ENCODE measurements around the gene OGDH. TPM values are rescaled to one million over a fixed set of nuclear protein-coding genes. Genes with fewer than 3 reads are reported as not detected.
"Not testable (repeated sequence)": the region's sequence is repeated elsewhere in the genome, so short reads cannot be mapped to it uniquely, and the experiment has no call there.

OGDH gene
- total RNA-seq, 1 donor: 99.7 TPM

GRCh38 chr7:44694766-44695165, 88.3 kb downstream of the OGDH start:
- no peak for DNase-seq (ENCODE audit: low read depth)
- no peak overlapping the region for H3K4me3 ChIP-seq (ENCODE audit: low read depth, low read length)
- TF ChIP-seq CTCF (IDR thresholded peaks at IDR 0.05; ENCODE audit: insufficient read depth, low read depth, low read length): no peak

DNA sequence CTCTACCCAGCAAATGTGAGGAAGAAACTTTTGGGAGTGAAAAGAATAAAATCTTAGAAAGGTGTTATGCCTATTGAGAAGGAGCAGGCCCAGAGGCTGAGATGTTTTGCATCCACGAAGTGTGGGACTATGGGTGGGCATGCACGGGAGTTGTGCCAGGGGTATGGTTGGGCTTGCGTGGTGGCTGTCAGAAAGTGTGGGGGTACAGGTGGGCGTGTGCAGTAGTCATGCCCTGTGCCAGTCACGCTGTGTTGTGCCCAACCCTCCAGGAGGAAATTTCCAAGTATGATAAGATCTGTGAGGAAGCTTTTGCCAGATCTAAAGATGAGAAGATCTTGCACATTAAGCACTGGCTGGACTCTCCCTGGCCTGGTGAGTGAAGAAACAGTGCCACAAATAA, 89.3 kb downstream of the OGDH start:
- H3K4me3 ChIP-seq (ENCODE audit: low read depth, low read length): no peak overlapping the region
- no peak for DNase-seq (ENCODE audit: low read depth)
- TF ChIP-seq CTCF (IDR thresholded peaks at IDR 0.05; ENCODE audit: insufficient read depth, low read depth, low read length): no peak

- no peak for TF ChIP-seq CTCF (IDR thresholded peaks at IDR 0.05; ENCODE audit: insufficient read depth, low read depth, low read length)
Observed at GRCh38 chr7:44696728-44697127, 90.3 kb downstream of the OGDH start.

DNA sequence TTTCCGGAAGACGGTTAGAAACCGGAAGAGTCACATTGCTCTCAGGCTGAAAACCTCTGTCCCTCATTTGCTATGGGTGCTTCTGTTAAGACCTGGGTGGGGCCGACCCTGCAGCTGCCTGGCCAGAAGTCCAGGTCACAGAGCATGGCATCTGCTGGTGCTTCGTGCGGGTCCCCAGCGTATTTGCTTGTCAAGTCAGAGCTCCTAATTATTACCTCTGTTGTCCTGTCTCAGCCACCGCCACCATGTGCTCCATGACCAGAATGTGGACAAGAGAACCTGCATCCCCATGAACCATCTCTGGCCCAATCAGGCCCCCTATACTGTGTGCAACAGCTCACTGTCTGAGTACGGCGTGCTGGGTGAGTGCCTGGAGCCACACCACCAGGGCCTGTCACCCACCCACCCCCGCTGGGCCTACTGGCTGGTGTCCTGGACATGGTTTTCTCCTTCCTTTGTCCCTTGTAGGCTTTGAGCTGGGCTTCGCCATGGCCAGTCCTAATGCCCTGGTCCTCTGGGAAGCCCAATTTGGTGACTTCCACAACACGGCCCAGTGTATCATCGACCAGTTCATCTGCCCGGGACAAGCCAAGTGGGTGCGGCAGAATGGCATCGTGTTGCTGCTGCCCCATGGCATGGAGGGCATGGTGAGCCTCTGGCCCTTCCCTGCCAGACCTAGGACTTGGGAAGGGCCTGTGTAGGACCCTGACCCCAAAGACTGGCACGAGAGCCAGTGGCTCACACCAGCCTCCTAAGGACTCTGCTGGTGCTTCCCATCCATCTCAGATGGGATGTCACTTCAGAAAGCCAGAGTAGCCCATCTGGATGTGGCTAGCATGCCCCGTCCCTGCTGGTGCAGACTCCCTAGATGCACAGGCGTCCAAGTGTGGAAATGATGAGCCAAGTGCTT, 91.0 kb downstream of the OGDH start:
- TF ChIP-seq CTCF (IDR thresholded peaks at IDR 0.05; ENCODE audit: insufficient read depth, low read depth, low read length): no peak
- DNase-seq (ENCODE audit: low read depth): no peak
- H3K4me3 ChIP-seq (ENCODE audit: low read depth, low read length): no peak overlapping the region

More at GRCh38 chr7:44696728-44697127, 90.3 kb downstream of the OGDH start:
- DNase-seq (ENCODE audit: low read depth): no peak
- no peak overlapping the region for H3K4me3 ChIP-seq (ENCODE audit: low read depth, low read length)

- no peak overlapping the region for H3K4me3 ChIP-seq (ENCODE audit: low read depth, low read length)
- DNase-seq (ENCODE audit: low read depth): no peak
- TF ChIP-seq CTCF (IDR thresholded peaks at IDR 0.05; ENCODE audit: insufficient read depth, low read depth, low read length): no peak
Observed at GRCh38 chr7:44698046-44698580, 91.7 kb downstream of the OGDH start.

DNA sequence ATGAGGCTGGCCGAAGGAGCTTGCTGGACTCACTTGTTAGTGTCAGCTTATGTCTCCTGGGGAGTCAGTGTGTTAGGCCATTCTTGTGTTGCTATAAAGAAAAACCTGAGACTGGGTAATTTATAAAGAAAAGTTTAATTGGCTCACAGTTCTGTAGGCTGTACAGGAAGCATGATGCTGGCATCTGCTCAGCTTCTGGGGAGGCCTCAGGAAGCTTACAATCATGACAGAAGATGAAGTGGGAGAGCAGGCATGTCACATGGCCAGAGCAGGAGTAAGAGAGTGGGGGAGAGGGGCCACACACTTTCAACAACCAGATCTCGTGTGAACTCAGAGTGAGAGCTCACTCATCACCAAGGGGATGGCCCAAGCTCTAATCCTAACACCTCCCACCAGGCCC, 93.2 kb downstream of the OGDH start:
- not testable (repeated sequence) for DNase-seq (ENCODE audit: low read depth); H3K4me3 ChIP-seq (ENCODE audit: low read depth, low read length)

DNA sequence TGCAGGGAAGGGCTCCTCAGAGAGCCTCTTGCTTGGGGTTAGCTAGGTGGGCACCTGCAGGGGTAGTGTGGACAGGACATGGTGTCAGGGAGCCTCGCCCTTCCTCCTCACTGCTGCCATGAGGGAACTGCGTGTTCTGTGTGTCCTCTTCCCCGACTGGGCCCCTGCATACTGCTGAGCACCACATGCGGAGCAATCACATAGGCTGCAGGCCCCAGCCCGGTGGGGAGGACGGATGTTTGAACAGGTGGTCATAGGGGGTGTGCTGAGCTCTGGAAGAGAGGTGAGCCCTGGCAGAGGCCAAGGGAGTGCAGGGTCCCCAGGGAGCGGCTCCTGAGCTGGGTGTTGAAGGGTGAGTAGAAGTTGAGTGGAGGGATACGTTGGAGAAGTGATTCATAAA, 93.9 kb downstream of the OGDH start:
- no peak for DNase-seq (ENCODE audit: low read depth)
- no peak overlapping the region for H3K4me3 ChIP-seq (ENCODE audit: low read depth, low read length)
- no peak for TF ChIP-seq CTCF (IDR thresholded peaks at IDR 0.05; ENCODE audit: insufficient read depth, low read depth, low read length)

GRCh38 chr7:44703391-44703790, 97.0 kb downstream of the OGDH start:
- DNase-seq (ENCODE audit: low read depth); H3K4me3 ChIP-seq (ENCODE audit: low read depth, low read length): not testable (repeated sequence)
